Omental fat pad (tissue), 4 donors: ENCODE results near the gene CELF2. TPM values are rescaled to one million over a fixed set of nuclear protein-coding genes. Genes with fewer than 3 reads are reported as not detected.

Experiments
- ATAC-seq: fragments of 150-250 bp; one replicate; pipeline ENCODE4 v1.9.1; 2016; ENCODE audit warnings: mild to moderate bottlenecking, moderate library complexity; ENCODE audit not compliant: low FRiP score
- DNase-seq: peaks from one replicate; pipeline ENCODE4 v3.0.0-alpha.2; 2019; ENCODE audit warnings: low spot score
- total RNA-seq, 4 donors: library from RNA; depleted of rRNA; stranded (reverse); fragments of >200 nt; gene quantifications; one replicate each; pipeline ENCODE4 v1.1.0, GENCODE V29; 2016
- TF ChIP-seq, protein P1 (sequence below), 3 donors: fragments of 450-650 bp; IDR thresholded peaks; one replicate each; pipeline ENCODE4 v1.5.1; 2016 to 2017; ENCODE audit warnings: antibody characterized with exemption in 3 of 3, mild to moderate bottlenecking in 3 of 3, moderate library complexity in 2 of 3

The CELF2 gene
- total RNA-seq, 4 donors from 2014 or later, result 81.7 to 116 (median 104) TPM

DNA sequence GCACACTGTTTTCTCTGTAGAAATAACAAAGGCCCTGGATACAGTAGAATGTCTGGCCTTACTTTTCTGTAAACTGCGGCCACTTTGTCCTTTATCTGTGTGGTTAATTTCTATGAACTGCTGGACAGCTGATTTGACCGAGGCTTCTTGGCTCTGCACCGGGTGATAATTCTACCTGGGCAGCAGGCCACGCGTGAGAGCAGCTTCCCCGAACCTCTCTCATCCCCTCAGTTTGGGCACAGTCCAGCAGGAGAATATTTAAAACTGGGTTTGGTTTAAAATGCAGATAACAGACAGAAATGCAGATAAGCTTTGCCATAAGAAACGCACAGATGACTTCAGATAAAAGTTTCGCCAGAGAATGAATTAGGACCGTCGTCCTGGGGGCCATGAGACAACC, 81.0 kb downstream of the CELF2 start:
- ATAC-seq, result no peak
- TF ChIP-seq, protein P1, sequence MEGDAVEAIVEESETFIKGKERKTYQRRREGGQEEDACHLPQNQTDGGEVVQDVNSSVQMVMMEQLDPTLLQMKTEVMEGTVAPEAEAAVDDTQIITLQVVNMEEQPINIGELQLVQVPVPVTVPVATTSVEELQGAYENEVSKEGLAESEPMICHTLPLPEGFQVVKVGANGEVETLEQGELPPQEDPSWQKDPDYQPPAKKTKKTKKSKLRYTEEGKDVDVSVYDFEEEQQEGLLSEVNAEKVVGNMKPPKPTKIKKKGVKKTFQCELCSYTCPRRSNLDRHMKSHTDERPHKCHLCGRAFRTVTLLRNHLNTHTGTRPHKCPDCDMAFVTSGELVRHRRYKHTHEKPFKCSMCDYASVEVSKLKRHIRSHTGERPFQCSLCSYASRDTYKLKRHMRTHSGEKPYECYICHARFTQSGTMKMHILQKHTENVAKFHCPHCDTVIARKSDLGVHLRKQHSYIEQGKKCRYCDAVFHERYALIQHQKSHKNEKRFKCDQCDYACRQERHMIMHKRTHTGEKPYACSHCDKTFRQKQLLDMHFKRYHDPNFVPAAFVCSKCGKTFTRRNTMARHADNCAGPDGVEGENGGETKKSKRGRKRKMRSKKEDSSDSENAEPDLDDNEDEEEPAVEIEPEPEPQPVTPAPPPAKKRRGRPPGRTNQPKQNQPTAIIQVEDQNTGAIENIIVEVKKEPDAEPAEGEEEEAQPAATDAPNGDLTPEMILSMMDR (IDR thresholded peaks at IDR 0.05), result no peak
- no peak for DNase-seq

DNA sequence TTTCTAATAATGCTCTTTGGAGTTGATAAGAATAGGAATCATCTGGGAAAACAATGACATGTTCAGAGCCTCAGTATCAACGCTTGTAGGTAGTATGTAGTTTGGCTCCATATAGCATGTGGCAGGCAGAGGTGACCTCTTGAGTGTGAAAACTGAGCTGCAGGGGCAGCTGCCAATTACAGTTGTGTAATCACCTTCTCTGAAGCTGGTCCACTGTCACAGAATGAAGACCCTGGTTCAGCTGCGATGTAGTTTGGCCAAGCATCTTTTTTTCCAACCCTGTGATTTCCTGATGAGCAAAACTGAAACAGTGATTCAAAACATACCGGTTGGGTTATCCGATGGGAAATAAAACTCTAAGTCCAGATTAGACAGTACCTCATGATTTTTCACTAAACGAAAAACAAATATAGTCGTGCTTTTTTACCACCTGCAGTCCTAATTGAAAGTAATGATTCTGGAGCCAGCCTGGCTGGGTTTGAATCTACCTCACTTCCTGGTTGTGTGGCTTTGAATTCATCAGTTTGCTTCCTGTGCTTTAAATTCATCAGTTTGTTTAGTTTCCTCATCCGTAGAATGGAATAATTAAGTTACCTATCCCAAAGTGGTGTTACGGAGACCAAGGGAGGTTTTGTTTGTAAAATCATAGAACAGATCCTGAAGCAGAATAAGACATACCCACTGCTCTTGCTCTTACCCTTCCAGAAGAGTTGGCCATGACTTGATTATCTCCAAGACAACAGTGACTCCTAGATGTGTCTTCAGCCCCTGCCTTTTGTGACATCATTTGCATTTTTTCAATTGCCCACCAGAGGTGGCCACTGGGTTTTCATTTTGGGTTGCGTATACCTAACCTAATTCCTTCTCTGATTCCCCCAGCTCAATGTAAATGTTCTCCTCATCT, 87.4 kb downstream of the CELF2 start:
- ATAC-seq, result no peak
- TF ChIP-seq, protein P1 (IDR thresholded peaks at IDR 0.05), result no peak

DNA sequence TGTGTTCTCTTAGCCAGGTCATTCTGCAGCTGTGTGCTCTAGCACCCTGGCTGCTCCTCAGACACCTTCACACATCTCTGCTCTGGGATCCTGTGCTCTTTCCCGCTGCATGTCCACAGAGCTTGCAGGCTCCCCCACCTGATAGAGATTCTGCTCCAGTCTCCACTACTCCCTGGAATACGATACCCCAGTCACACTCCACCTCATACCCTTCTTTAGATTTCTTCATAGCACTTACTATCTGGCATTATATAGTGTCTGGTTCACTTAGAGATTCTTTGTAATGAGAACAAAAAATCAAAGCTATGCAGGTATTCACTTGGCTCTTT, 88.0 kb downstream of the CELF2 start:
- no peak for ATAC-seq
- TF ChIP-seq, protein P1 (IDR thresholded peaks at IDR 0.05), result no peak
- no peak for DNase-seq

More for the DNA sequence above, 87.4 kb downstream of the CELF2 start:
- DNase-seq, result no peak

DNA sequence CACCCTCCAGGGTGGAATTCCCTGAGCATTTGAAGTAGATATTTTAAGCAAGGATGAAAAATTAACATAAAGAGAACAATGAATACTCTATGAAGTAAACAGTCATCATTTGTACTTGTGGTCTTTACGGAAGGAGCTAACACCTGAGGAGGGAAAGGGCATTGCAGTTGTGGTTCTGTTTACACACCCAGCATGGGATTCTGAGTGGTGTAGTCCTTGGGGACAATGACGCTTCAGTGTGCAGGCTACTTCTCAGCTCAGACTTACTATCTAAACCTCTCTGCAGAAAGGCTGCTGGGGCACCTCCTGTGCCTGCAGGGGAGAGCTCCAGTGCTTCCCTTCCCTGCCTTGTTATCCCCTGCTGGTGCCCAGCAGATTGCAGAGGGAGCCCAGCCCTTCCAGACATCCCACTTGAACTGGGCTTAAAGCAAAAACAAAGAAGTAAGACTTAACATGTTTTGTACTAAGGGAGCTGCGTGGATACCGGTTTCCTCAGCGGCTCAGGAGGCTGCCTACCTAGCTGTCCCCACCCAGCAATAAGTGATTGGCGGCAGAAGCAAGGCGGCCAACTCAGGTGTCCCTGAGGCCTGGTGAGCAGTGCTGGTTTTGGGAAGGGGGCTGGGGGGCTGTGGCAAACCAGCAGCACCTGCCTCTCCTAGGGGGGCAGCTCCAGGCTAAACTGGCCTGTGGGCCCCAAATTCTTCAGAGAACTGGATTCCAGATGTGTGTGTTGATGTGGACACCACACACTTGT, 89.1 kb downstream of the CELF2 start:
- DNase-seq (no peak), ATAC-seq (no peak)
- TF ChIP-seq, protein P1 (IDR thresholded peaks at IDR 0.05), result no peak

DNA sequence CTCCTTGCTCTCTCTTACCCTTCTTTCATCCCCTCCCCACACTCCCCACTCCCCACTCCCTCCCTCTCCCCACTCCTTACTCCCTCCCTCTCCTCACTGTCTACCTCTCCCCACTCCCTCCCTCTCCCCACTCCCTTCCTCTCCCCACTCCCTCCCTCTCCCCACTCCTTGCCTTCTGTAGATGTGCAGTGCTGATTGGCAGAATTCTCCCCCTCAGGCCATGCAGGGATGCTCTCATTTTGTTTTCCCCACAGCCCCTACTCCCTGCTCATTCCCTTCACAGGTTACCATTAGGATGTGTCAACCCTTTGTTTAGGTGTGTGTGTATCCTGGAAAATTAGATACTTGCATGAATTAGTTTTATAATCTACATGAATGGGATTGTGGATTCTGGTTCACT, 90.3 kb downstream of the CELF2 start:
- DNase-seq (no peak), ATAC-seq (no peak)
- TF ChIP-seq, protein P1 (IDR thresholded peaks at IDR 0.05), result no peak

DNA sequence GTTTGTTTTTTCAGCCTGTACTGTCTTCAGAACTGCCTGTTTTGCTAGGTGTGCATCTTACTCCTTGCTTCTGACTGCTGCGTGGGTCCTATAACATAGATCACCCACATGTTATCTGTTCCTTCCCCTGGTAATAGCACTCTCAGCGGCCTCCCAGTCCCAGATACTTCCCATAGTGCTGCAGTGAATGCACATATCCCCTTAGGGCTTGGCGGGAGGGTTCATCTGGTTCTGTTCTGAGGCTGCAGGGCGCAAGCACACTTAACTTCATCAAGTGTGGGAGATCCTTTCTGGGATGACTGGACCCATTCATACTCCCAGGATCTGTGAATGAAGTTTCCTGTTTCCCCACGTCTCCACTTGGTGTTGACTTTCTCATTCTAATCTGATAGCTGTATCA, 90.7 kb downstream of the CELF2 start:
- ATAC-seq (no peak), DNase-seq (no peak)
- TF ChIP-seq, protein P1 (IDR thresholded peaks at IDR 0.05), result no peak
